Measurements from ENCODE around the gene KIRREL1. TPM values are rescaled to one million over a fixed set of nuclear protein-coding genes. Genes with fewer than 3 reads are reported as not detected.

Gene KIRREL1
- total RNA-seq, 1 experiment from 2014 or later: 145 TPM

GRCh38 chr1:158147401-158147800 is 154.0 kb downstream of the KIRREL1 start:
- in situ Hi-C loops (cut with HindIII; ENCODE audit: low pct_unique_long_range_greater_than_20kb, low sequenced_read_pairs): no loop called here

GRCh38 chr1:158147869-158148268 is 154.4 kb downstream of the KIRREL1 start:
- Histone ChIP-seq H3K27me3 (ENCODE audit: control insufficient read depth, insufficient read depth, low read length) (0 out of 2 replicates have a peak, but pooled peaks cover 4% of the 10 kb centered on the region), H3K4me1 (ENCODE audit: control insufficient read depth, insufficient read depth, low read length) (no peaks in the 10 kb centered on the region), H3K36me3 (ENCODE audit: control insufficient read depth, insufficient read depth, low read length) (no peaks in the 10 kb centered on the region), H3K27ac (ENCODE audit: low read length) (no peak overlapping the region), H3K4me3 (ENCODE audit: low read depth in 2 of 2, low read length in 2 of 2) (no peak overlapping the region), H3K9me3 (ENCODE audit: control insufficient read depth, insufficient read depth, low read depth, low read length) (no peaks in the 10 kb centered on the region)
- BruUV-seq (replicated peaks): no TSS peak
- intact Hi-C loops (cut with micrococcal nuclease; ENCODE audit: unreplicated experiment) (no loop called here), in situ Hi-C loops (cut with HindIII; ENCODE audit: low pct_unique_long_range_greater_than_20kb, low sequenced_read_pairs) (no loop called here)
- ChIA-PET CTCF (no interaction called here), POLR2A (no interaction called here)
- TF ChIP-seq SIN3A (IDR thresholded peaks at IDR 0.05; ENCODE audit: borderline replicate concordance, insufficient read depth, low read depth, low read length): no peak
- TF ChIP-seq CTCF (IDR thresholded peaks at IDR 0.05): no peak
- no peak for TF ChIP-seq TCF7L2 (IDR thresholded peaks at IDR 0.05; ENCODE audit: low read depth, low read length)
- TF ChIP-seq REST (IDR thresholded peaks at IDR 0.05; ENCODE audit: insufficient read depth in 1 of 2, low read depth in 2 of 2, low read length in 1 of 2): no peak
- TF ChIP-seq POLR2AphosphoS5 (IDR thresholded peaks at IDR 0.05; ENCODE audit: low read depth, low read length): no peak
- no peak for DNase-seq (ENCODE audit: low read depth, low spot score)
- ATAC-seq: no peak

More at GRCh38 chr1:158147401-158147800, 154.0 kb downstream of the KIRREL1 start:
- DNase-seq (ENCODE audit: low read depth, low spot score) (no peak), ATAC-seq (no peak)
- no TSS peak for BruUV-seq (replicated peaks)
- POLR2A ChIA-PET: no interaction called here
- H3K4me3 ChIP-seq (ENCODE audit: low read depth in 2 of 2, low read length in 2 of 2): no peak overlapping the region
- TF ChIP-seq CTCF (IDR thresholded peaks at IDR 0.05): no peak
- no peak for TF ChIP-seq TCF7L2 (IDR thresholded peaks at IDR 0.05; ENCODE audit: low read depth, low read length)
- no peak for TF ChIP-seq REST (IDR thresholded peaks at IDR 0.05; ENCODE audit: insufficient read depth in 1 of 2, low read depth in 2 of 2, low read length in 1 of 2)
- TF ChIP-seq SIN3A (IDR thresholded peaks at IDR 0.05; ENCODE audit: borderline replicate concordance, insufficient read depth, low read depth, low read length): no peak
- TF ChIP-seq POLR2AphosphoS5 (IDR thresholded peaks at IDR 0.05; ENCODE audit: low read depth, low read length): no peak
- intact Hi-C loops (cut with micrococcal nuclease; ENCODE audit: unreplicated experiment): no loop called here
- no peaks in the 10 kb centered on the region for H3K9me3 ChIP-seq (ENCODE audit: control insufficient read depth, insufficient read depth, low read depth, low read length)
- CTCF ChIA-PET: no interaction called here
- no peak overlapping the region for H3K27ac ChIP-seq (ENCODE audit: low read length)
- 0 out of 2 replicates have a peak, but pooled peaks cover under 1% of the 10 kb centered on the region for H3K27me3 ChIP-seq (ENCODE audit: control insufficient read depth, insufficient read depth, low read length)
- H3K4me1 ChIP-seq (ENCODE audit: control insufficient read depth, insufficient read depth, low read length): no peaks in the 10 kb centered on the region
- H3K36me3 ChIP-seq (ENCODE audit: control insufficient read depth, insufficient read depth, low read length): no peaks in the 10 kb centered on the region

All from Panc1 (cell line).